ENCODE results near the gene MUC2. TPM values are rescaled to one million over a fixed set of nuclear protein-coding genes. Genes with fewer than 3 reads are reported as not detected.

MUC2 gene
- total RNA-seq, 1 donor from 2014 or later, result not detected

DNA sequence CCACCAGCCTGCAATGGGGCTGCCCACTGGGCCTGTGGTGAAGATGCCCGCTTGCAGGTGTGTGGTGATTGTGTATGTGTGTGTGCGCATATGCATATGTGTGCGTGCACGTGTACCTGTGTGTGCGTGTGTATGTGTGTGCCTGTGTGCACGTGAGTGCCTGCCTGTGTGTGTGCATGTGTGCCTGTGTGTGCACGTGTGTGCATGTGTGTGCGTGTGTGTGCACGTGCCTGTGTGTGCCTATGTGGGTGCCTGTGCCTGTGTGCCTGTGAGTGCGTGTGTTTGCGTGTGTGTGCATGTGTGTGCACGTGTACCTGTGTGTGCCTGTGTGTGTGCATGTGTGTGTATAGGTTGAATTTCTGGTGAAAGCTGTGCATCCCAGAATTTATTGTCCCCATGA lies 35.8 kb upstream of the MUC2 start:
- H3K4me1 ChIP-seq, result no peaks in the 10 kb centered on the region
- H3K9me3 ChIP-seq, result no peaks in the 10 kb centered on the region
- H3K27me3 ChIP-seq, result no peaks in the 10 kb centered on the region
- H3K4me3 ChIP-seq, result no peak overlapping the region
- H3K27ac ChIP-seq, result no peak overlapping the region
- no peaks in the 10 kb centered on the region for H3K36me3 ChIP-seq
- no peak for DNase-seq (ENCODE audit: extremely low spot score in 2 of 2)
- intact Hi-C loops (cut with DNase I), result no loop called here
- no peak for TF ChIP-seq POLR2A (IDR thresholded peaks at IDR 0.05)
- TF ChIP-seq CTCF (IDR thresholded peaks at IDR 0.05), result no peak
- TF ChIP-seq POLR2AphosphoS5 (IDR thresholded peaks at IDR 0.05; ENCODE audit: insufficient read depth in 1 of 2, low read depth in 1 of 2), result no peak

DNA sequence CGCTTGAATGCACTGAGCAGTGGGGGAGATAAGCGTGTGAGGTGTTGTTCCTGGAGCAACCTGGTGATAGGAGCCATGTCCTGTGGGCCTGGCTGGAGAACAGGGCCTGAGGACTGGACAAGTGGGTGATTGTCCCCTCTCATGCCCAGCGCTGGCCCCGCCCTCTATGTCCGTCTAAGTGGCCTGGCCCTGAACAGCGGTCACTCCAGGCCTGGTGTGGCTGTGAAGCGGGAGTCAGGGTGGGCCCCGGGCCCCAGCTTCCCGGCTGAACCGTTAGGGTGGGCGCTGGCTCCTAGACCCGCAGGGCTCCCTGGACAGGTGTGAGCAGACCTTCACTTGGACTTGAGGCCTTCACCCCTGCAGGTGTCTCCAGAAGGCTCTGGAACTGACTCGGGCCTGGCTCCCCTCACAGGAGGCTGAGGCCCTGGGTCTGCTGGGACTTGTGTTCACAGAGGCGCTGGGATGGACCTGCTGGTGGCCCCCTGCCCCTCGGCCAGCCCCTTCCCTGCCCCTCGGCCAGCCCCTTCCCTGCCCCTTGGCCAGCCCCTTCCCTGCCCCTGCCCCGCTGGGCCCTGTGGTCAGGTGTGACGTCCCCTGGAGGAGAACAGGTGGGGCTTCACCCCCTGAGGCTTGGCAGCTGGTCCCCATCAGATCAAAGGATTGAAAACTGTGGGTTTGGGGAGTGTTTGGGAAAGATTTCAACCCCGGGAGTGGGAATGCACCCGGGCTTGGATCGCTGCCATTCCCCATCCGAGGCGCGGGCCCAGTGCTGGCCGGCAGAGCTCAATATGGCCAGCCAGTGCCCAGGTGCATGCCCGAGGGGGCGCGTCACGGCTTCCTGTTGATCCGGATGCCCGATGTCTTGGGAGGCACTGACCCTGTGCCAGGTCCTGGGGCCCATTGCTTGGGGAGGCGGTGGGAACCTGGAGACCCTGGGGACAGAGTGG lies 34.9 kb upstream of the MUC2 start:
- intact Hi-C loops (cut with DNase I), result no loop called here
- H3K4me1 ChIP-seq, result no peaks in the 10 kb centered on the region
- H3K27ac ChIP-seq, result no peak overlapping the region

GRCh38 chr11:1040428-1041148 lies 34.1 kb upstream of the MUC2 start:
- Histone ChIP-seq H3K27ac (no peak overlapping the region), H3K27me3 (no peaks in the 10 kb centered on the region), H3K9me3 (no peaks in the 10 kb centered on the region), H3K36me3 (no peaks in the 10 kb centered on the region), H3K4me3 (no peak overlapping the region), H3K4me1 (no peaks in the 10 kb centered on the region)
- DNase-seq (ENCODE audit: extremely low spot score in 2 of 2), result no peak
- intact Hi-C loops (cut with DNase I), result no loop called here
- no peak for TF ChIP-seq POLR2AphosphoS5 (IDR thresholded peaks at IDR 0.05; ENCODE audit: insufficient read depth in 1 of 2, low read depth in 1 of 2)
- no peak for TF ChIP-seq CTCF (IDR thresholded peaks at IDR 0.05)
- TF ChIP-seq POLR2A (IDR thresholded peaks at IDR 0.05), result no peak

More for the DNA sequence above, 34.9 kb upstream of the MUC2 start:
- no peak for DNase-seq (ENCODE audit: extremely low spot score in 2 of 2)
- Histone ChIP-seq H3K4me3 (no peak overlapping the region), H3K36me3 (no peaks in the 10 kb centered on the region), H3K9me3 (no peaks in the 10 kb centered on the region), H3K27me3 (no peaks in the 10 kb centered on the region)
- TF ChIP-seq POLR2AphosphoS5 (IDR thresholded peaks at IDR 0.05; ENCODE audit: insufficient read depth in 1 of 2, low read depth in 1 of 2), result no peak
- TF ChIP-seq POLR2A (IDR thresholded peaks at IDR 0.05), result no peak
- TF ChIP-seq CTCF (IDR thresholded peaks at IDR 0.05), result no peak

DNA sequence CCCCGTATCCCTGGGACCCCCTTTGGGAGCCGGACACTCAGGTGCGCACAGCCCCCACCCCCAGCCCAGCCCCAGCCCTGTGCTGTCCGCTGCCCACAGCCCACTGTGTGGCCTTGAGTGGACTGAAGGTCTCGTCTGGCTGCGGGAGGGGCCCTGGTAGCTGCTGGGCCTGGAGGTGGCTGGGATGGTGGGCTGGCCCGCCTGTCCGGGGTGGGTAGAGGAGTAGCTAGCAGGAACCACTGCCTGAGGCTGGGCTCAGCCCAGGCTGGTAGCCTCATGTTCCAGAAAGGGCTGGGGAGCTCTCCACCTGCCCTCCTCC lies 33.6 kb upstream of the MUC2 start:
- Histone ChIP-seq H3K4me3 (no peak overlapping the region), H3K36me3 (no peaks in the 10 kb centered on the region), H3K27me3 (no peaks in the 10 kb centered on the region), H3K27ac (no peak overlapping the region), H3K9me3 (no peaks in the 10 kb centered on the region), H3K4me1 (no peaks in the 10 kb centered on the region)
- intact Hi-C loops (cut with DNase I), result no loop called here
- no peak for DNase-seq (ENCODE audit: extremely low spot score in 2 of 2)
- TF ChIP-seq POLR2AphosphoS5 (IDR thresholded peaks at IDR 0.05; ENCODE audit: insufficient read depth in 1 of 2, low read depth in 1 of 2) (no peak), POLR2A (IDR thresholded peaks at IDR 0.05) (no peak), CTCF (IDR thresholded peaks at IDR 0.05) (no peak)

DNA sequence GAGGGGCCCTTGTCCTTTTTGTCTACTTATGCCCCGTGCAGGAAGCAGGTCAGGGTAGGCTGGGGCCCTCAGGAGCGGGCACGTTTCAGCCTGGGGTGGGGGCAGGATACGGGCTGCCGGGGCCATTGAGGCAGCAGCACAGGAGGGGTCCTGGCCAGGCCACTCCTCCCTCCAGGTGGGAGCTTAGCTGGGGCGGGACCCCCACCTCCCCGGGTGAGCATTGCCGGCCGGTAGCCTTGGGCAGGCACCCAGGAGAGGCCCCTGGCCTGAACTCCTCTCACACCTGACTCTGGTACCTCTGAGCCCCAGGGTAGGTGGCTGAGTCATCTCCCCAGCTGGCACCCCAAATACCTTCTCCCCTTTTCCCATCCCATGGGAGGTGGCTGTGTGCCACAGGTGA lies 33.2 kb upstream of the MUC2 start:
- no peak for DNase-seq (ENCODE audit: extremely low spot score in 2 of 2)
- intact Hi-C loops (cut with DNase I), result no loop called here
- Histone ChIP-seq H3K27me3 (no peaks in the 10 kb centered on the region), H3K27ac (no peak overlapping the region), H3K36me3 (no peaks in the 10 kb centered on the region), H3K9me3 (no peaks in the 10 kb centered on the region), H3K4me1 (no peaks in the 10 kb centered on the region), H3K4me3 (no peak overlapping the region)
- TF ChIP-seq CTCF (IDR thresholded peaks at IDR 0.05) (no peak), POLR2AphosphoS5 (IDR thresholded peaks at IDR 0.05; ENCODE audit: insufficient read depth in 1 of 2, low read depth in 1 of 2) (no peak), POLR2A (IDR thresholded peaks at IDR 0.05) (no peak)

All from vagina (tissue), 2 donors.